ENCODE measurements around the gene PLXNA4. TPM values are rescaled to one million over a fixed set of nuclear protein-coding genes. Genes with fewer than 3 reads are reported as not detected.

The PLXNA4 gene
- total and polyA plus RNA-seq, 12 donors, result 0.83 to 17.0 (median 11.5) TPM

DNA sequence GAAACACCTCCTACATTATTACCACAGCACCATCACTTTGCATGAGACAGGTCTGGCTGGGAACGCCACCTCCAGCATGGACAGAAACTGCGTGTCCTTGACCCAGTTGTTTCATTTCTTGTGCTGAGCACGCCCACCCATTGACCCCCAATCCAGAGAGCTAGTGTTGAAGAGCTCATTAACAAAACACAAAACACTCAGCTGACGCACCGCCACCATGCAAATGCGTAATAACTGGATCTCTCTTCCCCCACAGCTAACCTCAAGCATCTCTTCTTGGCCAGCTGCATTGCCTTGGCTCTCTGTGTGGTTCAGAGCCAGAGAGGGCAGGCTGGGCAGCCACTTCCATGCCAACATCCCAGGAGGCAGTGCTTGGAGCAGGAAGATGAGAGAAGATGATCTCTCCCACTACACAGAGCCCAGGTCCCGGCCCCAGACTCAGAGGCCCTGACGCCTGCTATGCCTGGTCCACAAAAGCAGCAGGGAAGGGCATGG is 173.5 kb downstream of the PLXNA4 start:
- intact Hi-C loops (cut with DNase I), result loop anchor here in 3 of 10 donors (5.0 to 10.0 kb wide), 4 partner anchors 78 to 175 kb away; partner anchors contain the start of gene PLXNA4 (in 2 of the 3)
- Histone ChIP-seq H3K4me3 (peak overlapping the region in 1 of 10 donors; percentile 1), H3K4me1 (peaks cover 6 to 64% (median 36%) of the 10 kb centered on the region in 9 donors), H3K9me3 (no peaks in the 10 kb centered on the region), H3K27me3 (no peaks in the 10 kb centered on the region), H3K36me3 (no peaks in the 10 kb centered on the region), H3K27ac (peak overlapping the region in 8 of 10 donors; percentile 56 to 75 (median 62))
- ATAC-seq (peak; percentile 44 to 89 (median 72)), DNase-seq (peak; percentile 32 to 42)
- WGBS, 2 donors, result 39 to 60% methylated on average over 8 of the region's 8 CpGs
- TF ChIP-seq, protein P1, sequence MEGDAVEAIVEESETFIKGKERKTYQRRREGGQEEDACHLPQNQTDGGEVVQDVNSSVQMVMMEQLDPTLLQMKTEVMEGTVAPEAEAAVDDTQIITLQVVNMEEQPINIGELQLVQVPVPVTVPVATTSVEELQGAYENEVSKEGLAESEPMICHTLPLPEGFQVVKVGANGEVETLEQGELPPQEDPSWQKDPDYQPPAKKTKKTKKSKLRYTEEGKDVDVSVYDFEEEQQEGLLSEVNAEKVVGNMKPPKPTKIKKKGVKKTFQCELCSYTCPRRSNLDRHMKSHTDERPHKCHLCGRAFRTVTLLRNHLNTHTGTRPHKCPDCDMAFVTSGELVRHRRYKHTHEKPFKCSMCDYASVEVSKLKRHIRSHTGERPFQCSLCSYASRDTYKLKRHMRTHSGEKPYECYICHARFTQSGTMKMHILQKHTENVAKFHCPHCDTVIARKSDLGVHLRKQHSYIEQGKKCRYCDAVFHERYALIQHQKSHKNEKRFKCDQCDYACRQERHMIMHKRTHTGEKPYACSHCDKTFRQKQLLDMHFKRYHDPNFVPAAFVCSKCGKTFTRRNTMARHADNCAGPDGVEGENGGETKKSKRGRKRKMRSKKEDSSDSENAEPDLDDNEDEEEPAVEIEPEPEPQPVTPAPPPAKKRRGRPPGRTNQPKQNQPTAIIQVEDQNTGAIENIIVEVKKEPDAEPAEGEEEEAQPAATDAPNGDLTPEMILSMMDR (IDR thresholded peaks at IDR 0.05), result no peak

DNA sequence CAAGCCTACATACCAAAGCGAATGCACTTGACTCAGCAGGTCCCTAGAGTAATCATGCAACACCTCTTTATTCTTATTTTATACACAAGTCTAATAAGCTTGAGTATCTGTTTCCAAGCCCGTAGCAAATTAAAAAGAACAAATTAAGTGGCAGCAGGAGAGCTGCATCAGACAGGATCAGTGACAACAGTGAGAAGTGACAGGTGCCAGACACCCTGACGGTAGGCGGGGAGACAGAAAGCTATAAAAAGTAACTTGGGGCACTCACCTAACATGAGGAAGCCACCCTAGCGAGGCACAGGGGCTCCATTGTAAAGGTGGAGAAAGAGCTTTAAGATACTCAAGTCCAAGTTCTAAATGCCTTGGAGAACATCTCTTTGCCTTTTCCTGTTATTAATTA is 174.2 kb downstream of the PLXNA4 start:
- intact Hi-C loops (cut with DNase I), result loop anchor here in 3 of 10 donors (5.0 to 10.0 kb wide), 4 partner anchors 77 to 175 kb away; partner anchors contain the start of gene PLXNA4 (in 2 of the 3)
- Histone ChIP-seq H3K9me3 (no peaks in the 10 kb centered on the region), H3K27ac (peak overlapping the region in 8 of 10 donors; percentile 56 to 75 (median 62)), H3K4me3 (peak overlapping the region in 2 of 10 donors; percentile 1 to 17), H3K4me1 (peaks cover 6 to 57% (median 33%) of the 10 kb centered on the region in 9 donors), H3K27me3 (no peaks in the 10 kb centered on the region), H3K36me3 (no peaks in the 10 kb centered on the region)
- WGBS, 2 donors, result 46 to 61% methylated on average over 5 of the region's 5 CpGs
- TF ChIP-seq, protein P1 (IDR thresholded peaks at IDR 0.05), result no peak
- DNase-seq, result no peak
- ATAC-seq, result peak in 6 of 8 donors; percentile 36 to 77 (median 61)

DNA sequence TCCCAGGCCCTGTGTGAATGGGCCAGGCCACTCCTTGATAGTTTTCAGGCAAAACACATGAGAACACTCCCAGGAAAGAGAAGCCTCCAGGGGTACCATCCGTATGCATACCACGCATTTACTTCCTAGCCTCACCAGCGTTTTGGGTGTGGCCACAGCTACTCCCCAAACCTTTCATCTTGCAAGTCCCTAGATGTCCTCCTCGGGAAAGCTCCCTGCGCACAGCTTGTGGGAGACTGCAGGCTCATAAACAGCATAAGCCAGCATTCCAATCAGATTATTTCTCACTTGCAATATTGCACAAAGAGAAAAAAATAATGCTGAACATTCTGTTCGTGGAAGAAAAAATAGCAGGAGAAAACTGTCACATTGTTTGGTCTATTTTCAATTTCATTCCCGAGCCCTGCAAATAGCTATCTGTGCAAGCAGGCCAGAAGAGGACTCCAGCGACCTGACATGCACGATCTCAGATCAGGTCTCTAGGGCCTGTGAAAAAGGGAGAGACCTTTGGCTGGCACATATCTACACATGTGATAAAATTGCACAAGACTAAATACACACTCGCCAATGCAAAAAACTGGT is 175.6 kb downstream of the PLXNA4 start:
- Histone ChIP-seq H3K27me3 (no peaks in the 10 kb centered on the region), H3K27ac (peak overlapping the region in 4 of 10 donors; percentile 2 to 67 (median 23)), H3K4me3 (no peak overlapping the region), H3K9me3 (no peaks in the 10 kb centered on the region), H3K36me3 (no peaks in the 10 kb centered on the region), H3K4me1 (peaks cover 6 to 68% (median 37%) of the 10 kb centered on the region in 9 donors)
- peak in 2 of 8 donors; percentile 35 to 38 for ATAC-seq
- intact Hi-C loops (cut with DNase I), result loop anchor here in 3 of 10 donors (5.0 to 10.0 kb wide), 4 partner anchors 76 to 177 kb away; partner anchors contain the start of gene PLXNA4 (in 2 of the 3)
- TF ChIP-seq, protein P1 (IDR thresholded peaks at IDR 0.05), result peak in 1 of 9 donors; percentile 9
- no peak for DNase-seq
- 43 to 47% methylated on average over 10 of the region's 10 CpGs for WGBS, 2 donors

DNA sequence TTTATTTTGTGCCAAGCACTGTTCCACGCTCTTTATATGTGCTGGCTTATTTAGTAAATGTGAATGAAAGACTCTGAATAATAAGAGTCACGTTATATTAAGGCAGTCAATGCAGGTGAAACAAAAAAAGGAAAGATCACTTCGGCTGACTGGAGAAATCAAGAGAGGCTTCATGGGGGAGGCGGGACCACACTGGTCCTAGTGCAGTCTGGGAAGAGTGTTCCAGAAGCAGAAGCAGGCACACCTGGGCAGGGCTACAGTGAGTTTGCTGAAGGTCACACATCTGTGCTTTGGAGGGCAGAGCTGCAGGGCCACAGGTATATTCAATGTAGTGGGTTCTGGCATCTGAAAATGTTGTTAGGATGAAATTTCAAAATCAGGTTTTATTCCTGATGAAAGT is 176.9 kb downstream of the PLXNA4 start:
- Histone ChIP-seq H3K27me3 (no peaks in the 10 kb centered on the region), H3K9me3 (no peaks in the 10 kb centered on the region), H3K27ac (no peak overlapping the region), H3K36me3 (no peaks in the 10 kb centered on the region), H3K4me1 (peaks cover 8 to 81% (median 47%) of the 10 kb centered on the region in 9 donors), H3K4me3 (no peak overlapping the region)
- DNase-seq (no peak), ATAC-seq (no peak)
- TF ChIP-seq, protein P1 (IDR thresholded peaks at IDR 0.05), result no peak
- WGBS, 2 donors, result 90 to 92% methylated on average over 4 of the region's 4 CpGs
- intact Hi-C loops (cut with DNase I), result loop anchor here in 5 of 10 donors (5.0 to 10.0 kb wide), 4 partner anchors 75 to 178 kb away; partner anchors contain the start of gene PLXNA4 (in 4 of the 5)

All from heart right ventricle (tissue), 16 donors.